GM23338 (cell line): Measurements from ENCODE around the gene DUSP19. TPM values are rescaled to one million over a fixed set of nuclear protein-coding genes. Genes with fewer than 3 reads are reported as not detected.
"Not testable (repeated sequence)": the region's sequence is repeated elsewhere in the genome, so short reads cannot be mapped to it uniquely, and the experiment has no call there.

ENCODE experiments used
- ATAC-seq: fragments of 200-7000 bp; cut with Tn5 transposase; 3 replicates; pipeline ENCODE4 v1.9.1; 2020
- DNase-seq: peaks from one replicate; pipeline ENCODE4 v3.0.0-alpha.2; 2015; ENCODE audit warnings: low spot score
- H2AFZ ChIP-seq: fragments of 200-600 bp; sonication (generic); 2 replicates; pipeline ENCODE4 v1.8.0; 2016; ENCODE audit warnings: antibody characterized with exemption, mild to moderate bottlenecking, moderate library complexity
- H3F3A ChIP-seq: fragments of 200-600 bp; sonication (generic); replicated peaks from 2 replicates; pipeline ENCODE4 v1.8.0; 2017; ENCODE audit warnings: antibody characterized with exemption, mixed run types, low read depth
- H3K27ac ChIP-seq: fragments of 200-600 bp; sonication (generic); 2 replicates; pipeline ENCODE4 v1.6.1; 2016; ENCODE audit warnings: low read depth
- H3K27me3 ChIP-seq: fragments of 200-600 bp; sonication (generic); 2 replicates; pipeline ENCODE4 v1.8.0; 2016; ENCODE audit warnings: mild to moderate bottlenecking, mixed run types, moderate library complexity; ENCODE audit not compliant: insufficient read depth
- H3K36me3 ChIP-seq: fragments of 200-600 bp; sonication (generic); 2 replicates; pipeline ENCODE4 v1.8.0; 2016; ENCODE audit warnings: mild to moderate bottlenecking; ENCODE audit not compliant: insufficient read depth
- H3K4me1 ChIP-seq: fragments of 200-600 bp; sonication (generic); 2 replicates; pipeline ENCODE4 v1.8.0; 2016; ENCODE audit warnings: mild to moderate bottlenecking, moderate library complexity; ENCODE audit not compliant: insufficient read depth
- H3K4me2 ChIP-seq: fragments of 200-600 bp; sonication (generic); 2 replicates; pipeline ENCODE4 v1.7.1; 2017; ENCODE audit warnings: mixed run types
- H3K4me3 ChIP-seq: fragments of 200-600 bp; sonication (generic); 2 replicates; pipeline ENCODE4 v1.6.1; 2016; ENCODE audit warnings: mixed run types
- H3K79me2 ChIP-seq: fragments of 200-600 bp; sonication (generic); replicated peaks from 2 replicates; pipeline ENCODE4 v1.8.0; 2017; ENCODE audit warnings: mild to moderate bottlenecking; ENCODE audit not compliant: insufficient read depth
- H3K9me2 ChIP-seq: fragments of 200-600 bp; sonication (generic); 2 replicates; pipeline ENCODE4 v1.8.0; 2017; ENCODE audit not compliant: insufficient read depth
- H4K20me1 ChIP-seq: fragments of 200-600 bp; sonication (generic); replicated peaks from 2 replicates; pipeline ENCODE4 v1.8.0; 2017; ENCODE audit warnings: mild to moderate bottlenecking; ENCODE audit not compliant: insufficient read depth
- H3K27ac Mint-ChIP-seq: 2 replicates; pipeline ENCODE4 v1.8.0; 2020; ENCODE audit warnings: inconsistent platforms, mild to moderate bottlenecking, moderate library complexity, mixed read lengths
- H3K27me3 Mint-ChIP-seq: 3 replicates; pipeline ENCODE4 v1.8.0; 2022; ENCODE audit warnings: low read depth, mild to moderate bottlenecking, moderate library complexity, mixed read lengths, inconsistent platforms; ENCODE audit not compliant: insufficient read depth, poor library complexity
- H3K36me3 Mint-ChIP-seq: 3 replicates; pipeline ENCODE4 v1.8.0; 2021; ENCODE audit warnings: low read depth, mild to moderate bottlenecking, inconsistent platforms, moderate library complexity, mixed read lengths
- H3K4me1 Mint-ChIP-seq: 3 replicates; pipeline ENCODE4 v1.8.0; 2020; ENCODE audit warnings: mild to moderate bottlenecking, inconsistent platforms, mixed read lengths
- H3K4me3 Mint-ChIP-seq: 3 replicates; pipeline ENCODE4 v1.8.0; 2021; ENCODE audit warnings: moderate library complexity, mild to moderate bottlenecking, inconsistent platforms, mixed read lengths
- H3K9me3 Mint-ChIP-seq: 3 replicates; pipeline ENCODE4 v1.8.0; 2020; ENCODE audit warnings: moderate library complexity, mild to moderate bottlenecking, inconsistent platforms, mixed read lengths
- CREB1 ChIP-seq: fragments of 250-450 bp; sonication (Bioruptor Pico); IDR thresholded peaks from 2 replicates; pipeline ENCODE4 v1.5.0; 2020; ENCODE audit warnings: low read depth, mild to moderate bottlenecking, moderate library complexity
- STAT1 ChIP-seq: IDR thresholded peaks from one replicate; pipeline ENCODE4 v1.6.1; 2016; ENCODE audit warnings: antibody characterized with exemption; ENCODE audit not compliant: unreplicated experiment
- ZNF114 ChIP-seq: fragments of 250-450 bp; sonication (Bioruptor Pico); IDR thresholded peaks from 2 replicates; pipeline ENCODE4 v1.5.0; 2020; ENCODE audit warnings: mild to moderate bottlenecking, moderate library complexity
- ZNF331 ChIP-seq: fragments of 250-450 bp; sonication (Bioruptor Pico); IDR thresholded peaks from 2 replicates; pipeline ENCODE4 v1.5.0; 2020; ENCODE audit warnings: low read depth, mild to moderate bottlenecking, moderate library complexity
- polyA plus RNA-seq: library from polyadenylated mRNA; unstranded; fragments of >200 nt; fragmentation: Nextera tagmentation; extraction: Ambion mirVana; gene quantifications from 2 replicates; pipeline ENCODE4 v1.2.1, GENCODE V29; 2016
- total RNA-seq: library from RNA; depleted of rRNA; stranded (reverse); fragments of >200 nt; shearing (Covaris generic); gene quantifications from 2 replicates; pipeline ENCODE4 v1.2.3, GENCODE V29; 2014
- TF ChIP-seq, protein P1 (sequence below), 2 experiments: fragments of 200-600 bp in 1 of 2; sonication (generic) in 1 of 2; conservative IDR thresholded peaks; 2 replicates each; pipeline versions ENCODE4 v1.5.1 to v1.6.1; 2016 to 2017; ENCODE audit warnings: antibody characterized with exemption in 2 of 2, low read depth in 2 of 2, mild to moderate bottlenecking in 2 of 2, moderate library complexity in 1 of 2

DUSP19 gene
- total and polyA plus RNA-seq, 2 experiments from 2014 or later, result 1.9 to 2.8 TPM

DNA sequence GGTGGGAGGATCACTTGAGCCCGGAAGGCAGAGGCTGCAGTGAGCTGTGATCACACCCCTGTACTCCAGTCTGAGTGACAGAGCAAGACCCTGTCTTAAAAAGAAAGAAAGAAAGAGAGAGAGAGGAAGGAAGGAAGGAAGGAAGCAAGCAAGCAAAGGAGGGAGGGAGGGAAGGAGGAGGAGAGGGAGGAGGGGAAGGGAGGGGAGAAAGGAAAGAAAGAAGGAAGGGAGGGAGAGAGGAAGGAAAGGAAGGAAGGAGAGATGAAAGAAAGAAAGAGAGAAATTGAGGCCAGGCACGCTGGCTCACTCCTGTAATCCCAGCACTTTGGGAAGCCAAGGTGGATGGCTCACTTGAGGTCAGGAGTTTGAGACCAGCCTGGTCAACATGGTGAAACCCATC is 37.9 kb upstream of the DUSP19 start:
- no peak overlapping the region for H3K4me2 ChIP-seq
- TF ChIP-seq CREB1 (CRISPR knock-in tag) (no peak), STAT1 (no peak), ZNF114 (CRISPR knock-in tag) (no peak), ZNF331 (CRISPR knock-in tag) (no peak)
- TF ChIP-seq, protein P1, sequence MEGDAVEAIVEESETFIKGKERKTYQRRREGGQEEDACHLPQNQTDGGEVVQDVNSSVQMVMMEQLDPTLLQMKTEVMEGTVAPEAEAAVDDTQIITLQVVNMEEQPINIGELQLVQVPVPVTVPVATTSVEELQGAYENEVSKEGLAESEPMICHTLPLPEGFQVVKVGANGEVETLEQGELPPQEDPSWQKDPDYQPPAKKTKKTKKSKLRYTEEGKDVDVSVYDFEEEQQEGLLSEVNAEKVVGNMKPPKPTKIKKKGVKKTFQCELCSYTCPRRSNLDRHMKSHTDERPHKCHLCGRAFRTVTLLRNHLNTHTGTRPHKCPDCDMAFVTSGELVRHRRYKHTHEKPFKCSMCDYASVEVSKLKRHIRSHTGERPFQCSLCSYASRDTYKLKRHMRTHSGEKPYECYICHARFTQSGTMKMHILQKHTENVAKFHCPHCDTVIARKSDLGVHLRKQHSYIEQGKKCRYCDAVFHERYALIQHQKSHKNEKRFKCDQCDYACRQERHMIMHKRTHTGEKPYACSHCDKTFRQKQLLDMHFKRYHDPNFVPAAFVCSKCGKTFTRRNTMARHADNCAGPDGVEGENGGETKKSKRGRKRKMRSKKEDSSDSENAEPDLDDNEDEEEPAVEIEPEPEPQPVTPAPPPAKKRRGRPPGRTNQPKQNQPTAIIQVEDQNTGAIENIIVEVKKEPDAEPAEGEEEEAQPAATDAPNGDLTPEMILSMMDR (conservative IDR thresholded peaks at IDR 0.05; ENCODE audit: low read depth in 2 of 2), result no peak
- no peaks in the 10 kb centered on the region for H3K36me3 ChIP-seq
- H3K4me3 ChIP-seq, result no peak overlapping the region
- peaks cover 4% of the 10 kb centered on the region for H3K27me3 Mint-ChIP-seq
- peaks cover 14% of the 10 kb centered on the region for H3K4me1 ChIP-seq
- H3F3A ChIP-seq, result no peaks in the 10 kb centered on the region
- H2AFZ ChIP-seq, result no peak overlapping the region
- peaks cover 19% of the 10 kb centered on the region for H3K79me2 ChIP-seq
- H3K27me3 ChIP-seq, result peaks cover 9% of the 10 kb centered on the region
- peaks cover 17% of the 10 kb centered on the region for H3K36me3 Mint-ChIP-seq
- H3K9me3 Mint-ChIP-seq, result peaks cover 18% of the 10 kb centered on the region
- H3K4me1 Mint-ChIP-seq, result peaks cover 14% of the 10 kb centered on the region
- H3K27ac Mint-ChIP-seq, result no peak overlapping the region
- H3K27ac ChIP-seq, result no peak overlapping the region
- no peaks in the 10 kb centered on the region for H4K20me1 ChIP-seq
- DNase-seq, result no peak
- no peak for ATAC-seq
- H3K4me3 Mint-ChIP-seq, result no peak overlapping the region
- 0 out of 2 replicates have a peak, but pooled peaks cover 3% of the 10 kb centered on the region for H3K9me2 ChIP-seq

GRCh38 chr2:183043580-183043979 is 35.0 kb upstream of the DUSP19 start:
- not testable (repeated sequence) for H4K20me1 ChIP-seq, H3K9me2 ChIP-seq, H3K4me3 ChIP-seq, H3K4me3 Mint-ChIP-seq, ATAC-seq, H3K27me3 ChIP-seq, H3F3A ChIP-seq, H3K4me1 ChIP-seq, DNase-seq, H3K4me2 ChIP-seq, H2AFZ ChIP-seq, H3K79me2 ChIP-seq, H3K36me3 ChIP-seq, H3K4me1 Mint-ChIP-seq, H3K27ac Mint-ChIP-seq, H3K27me3 Mint-ChIP-seq, H3K27ac ChIP-seq
- Mint-ChIP-seq H3K9me3 (peaks cover 23% of the 10 kb centered on the region), H3K36me3 (peaks cover 23% of the 10 kb centered on the region)

DNA sequence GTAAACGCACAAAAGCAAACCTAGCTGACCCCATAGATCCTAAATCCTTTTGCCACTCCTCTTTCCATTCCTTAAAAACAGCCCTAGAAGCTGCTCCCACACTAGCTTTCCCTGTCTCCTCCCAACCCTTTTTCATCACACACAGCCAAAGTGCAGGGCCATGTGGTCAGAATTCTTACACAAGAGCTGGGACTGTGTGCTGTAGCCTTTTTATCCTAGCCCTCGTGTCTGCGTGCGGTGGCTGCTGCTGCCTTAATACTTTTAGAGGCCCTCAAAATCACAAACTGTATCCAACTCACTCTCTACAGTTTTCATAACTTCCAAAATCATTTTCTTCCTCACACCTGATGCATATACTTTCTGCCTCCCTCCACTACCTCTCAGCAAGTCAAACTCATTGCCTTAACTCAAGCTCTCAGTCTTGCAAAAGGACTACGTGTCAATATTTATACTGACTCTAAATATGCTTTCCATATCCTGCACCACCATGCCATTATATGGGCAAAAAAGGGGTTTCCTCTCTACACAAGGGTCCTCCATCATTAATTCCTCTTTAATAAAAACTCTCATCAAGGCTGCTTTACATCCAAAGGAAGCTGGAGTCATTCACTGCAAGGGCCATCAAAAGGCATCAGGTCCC is 30.9 kb upstream of the DUSP19 start:
- not testable (repeated sequence) for H3K4me2 ChIP-seq, H3K27me3 Mint-ChIP-seq, H3K4me3 Mint-ChIP-seq, H3K36me3 ChIP-seq, H3K9me2 ChIP-seq, H3K4me3 ChIP-seq, H3K4me1 Mint-ChIP-seq, ATAC-seq, H3K27ac Mint-ChIP-seq, H3K79me2 ChIP-seq, H3K27me3 ChIP-seq, H4K20me1 ChIP-seq, H3F3A ChIP-seq, H2AFZ ChIP-seq, H3K27ac ChIP-seq, DNase-seq
- Mint-ChIP-seq H3K9me3 (peaks cover 20% of the 10 kb centered on the region), H3K36me3 (peaks cover 20% of the 10 kb centered on the region)
- peaks cover 28% of the 10 kb centered on the region for H3K4me1 ChIP-seq
